HepG2 (cell line): ENCODE measurements around the gene SLC45A1. TPM values are rescaled to one million over a fixed set of nuclear protein-coding genes. Genes with fewer than 3 reads are reported as not detected.

Experiments
- BRCA1 ChIP-seq: sonication (generic); formaldehyde crosslinking; IDR thresholded peaks from 2 replicates; pipeline ENCODE4 v1.4.0; 2020; ENCODE audit warnings: missing genetic modification reagents
- ESRRA ChIP-seq: sonication (generic); formaldehyde crosslinking; IDR thresholded peaks from 2 replicates; pipeline ENCODE4 v1.5.1; 2020; ENCODE audit warnings: mild to moderate bottlenecking, low read depth, missing genetic modification reagents
- IKZF4 ChIP-seq: sonication (generic); formaldehyde crosslinking; IDR thresholded peaks from 2 replicates; pipeline ENCODE4 v1.5.1; 2020; ENCODE audit warnings: borderline replicate concordance, mild to moderate bottlenecking, low read depth, missing genetic modification reagents; ENCODE audit errors: not compliant biosample characterization
- KMT2A ChIP-seq: sonication (generic); formaldehyde crosslinking; IDR thresholded peaks from 2 replicates; pipeline ENCODE4 v1.4.0; 2020; ENCODE audit warnings: missing genetic modification reagents
- NCOA2 ChIP-seq: sonication (generic); formaldehyde crosslinking; IDR thresholded peaks from 2 replicates; pipeline ENCODE4 v1.8.0; 2022; ENCODE audit warnings: inconsistent platforms
- RARG ChIP-seq: sonication (generic); formaldehyde crosslinking; IDR thresholded peaks from 2 replicates; pipeline ENCODE4 v1.4.0; 2020; ENCODE audit warnings: low read depth, mild to moderate bottlenecking, missing genetic modification reagents
- TGIF2 ChIP-seq: IDR thresholded peaks from 2 replicates; pipeline ENCODE4 v1.6.1; 2016; ENCODE audit warnings: control low read depth, missing compliant biosample characterization
- ZBTB38 ChIP-seq: sonication (generic); formaldehyde crosslinking; IDR thresholded peaks from 2 replicates; pipeline ENCODE4 v1.5.1; 2020; ENCODE audit warnings: mild to moderate bottlenecking, missing genetic modification reagents
- ZMYM2 ChIP-seq: sonication (generic); formaldehyde crosslinking; IDR thresholded peaks from 2 replicates; pipeline ENCODE4 v1.8.0; 2022; ENCODE audit warnings: mild to moderate bottlenecking, missing genetic modification reagents
- ZNF142 ChIP-seq: sonication (generic); formaldehyde crosslinking; IDR thresholded peaks from 2 replicates; pipeline ENCODE4 v1.4.0; 2020; ENCODE audit warnings: missing genetic modification reagents
- ZNF20 ChIP-seq: sonication (generic); formaldehyde crosslinking; IDR thresholded peaks from 2 replicates; pipeline ENCODE4 v1.4.0; 2020; ENCODE audit warnings: mild to moderate bottlenecking, moderate library complexity, missing genetic modification reagents
- ZNF3 ChIP-seq: IDR thresholded peaks from 2 replicates; pipeline ENCODE4 v1.7.0; 2017; ENCODE audit warnings: inconsistent platforms
- ZNF382 ChIP-seq: sonication (generic); formaldehyde crosslinking; IDR thresholded peaks from 2 replicates; pipeline ENCODE4 v1.5.0; 2020; ENCODE audit warnings: missing genetic modification reagents, mild to moderate bottlenecking, borderline replicate concordance
- polyA plus RNA-seq, 8 experiments: library from polyadenylated mRNA; depleted of rRNA in 3 of 8; stranded (reverse) in 7 of 8; unstranded in 1 of 8; fragments of >200 nt; fragmentation: Illumina TruSeq in 4 of 8; extraction: Trizol in 4 of 8; gene quantifications; 2 replicates each; pipeline versions ENCODE4 v1.2.1 to v1.2.3, GENCODE V29; 2011 to 2016; ENCODE audit warnings: low read depth in 4 of 8, missing spikeins in 1 of 8, mixed read lengths in 1 of 8; ENCODE audit not compliant: insufficient read depth in 1 of 8
- total RNA-seq, 5 experiments: library from RNA; depleted of rRNA; stranded (reverse); fragments of >200 nt; fragmentation: Illumina TruSeq; extraction: Trizol; gene quantifications; 2 replicates each; pipeline ENCODE4 v1.2.3, GENCODE V29; 2016; ENCODE audit warnings: low read depth in 1 of 5
- TF ChIP-seq, protein P1 (sequence below): sonication (generic); formaldehyde crosslinking; IDR thresholded peaks from 2 replicates; pipeline ENCODE4 v1.4.0; 2020; ENCODE audit warnings: missing genetic modification reagents, borderline replicate concordance
- TF ChIP-seq, protein P2 (sequence below): sonication (generic); formaldehyde crosslinking; IDR thresholded peaks from 2 replicates; pipeline ENCODE4 v1.4.0; 2020; ENCODE audit warnings: mild to moderate bottlenecking, missing genetic modification reagents

Gene SLC45A1
- total and polyA plus RNA-seq, 2 of the 13 experiments (the other 11 are each of a cell fraction or from before 2014, with no cell fraction given): not detected

GRCh38 chr1:8347635-8348034 lies 29.7 kb downstream of the SLC45A1 start (continued):
- no peak for TF ChIP-seq ZNF142 (CRISPR knock-in tag)
- no peak for TF ChIP-seq BRCA1
- TF ChIP-seq KMT2A (CRISPR knock-in tag): no peak
- no peak for TF ChIP-seq ZNF20 (CRISPR knock-in tag)
- TF ChIP-seq RARG (CRISPR knock-in tag): no peak
- TF ChIP-seq, protein P1, sequence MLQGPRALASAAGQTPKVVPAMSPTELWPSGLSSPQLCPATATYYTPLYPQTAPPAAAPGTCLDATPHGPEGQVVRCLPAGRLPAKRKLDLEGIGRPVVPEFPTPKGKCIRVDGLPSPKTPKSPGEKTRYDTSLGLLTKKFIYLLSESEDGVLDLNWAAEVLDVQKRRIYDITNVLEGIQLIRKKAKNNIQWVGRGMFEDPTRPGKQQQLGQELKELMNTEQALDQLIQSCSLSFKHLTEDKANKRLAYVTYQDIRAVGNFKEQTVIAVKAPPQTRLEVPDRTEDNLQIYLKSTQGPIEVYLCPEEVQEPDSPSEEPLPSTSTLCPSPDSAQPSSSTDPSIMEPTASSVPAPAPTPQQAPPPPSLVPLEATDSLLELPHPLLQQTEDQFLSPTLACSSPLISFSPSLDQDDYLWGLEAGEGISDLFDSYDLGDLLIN: no peak
- peak; percentile 36; the same call in 1 of the 2 replicates for TF ChIP-seq TGIF2 (CRISPR knock-in tag)
- TF ChIP-seq, protein P2, sequence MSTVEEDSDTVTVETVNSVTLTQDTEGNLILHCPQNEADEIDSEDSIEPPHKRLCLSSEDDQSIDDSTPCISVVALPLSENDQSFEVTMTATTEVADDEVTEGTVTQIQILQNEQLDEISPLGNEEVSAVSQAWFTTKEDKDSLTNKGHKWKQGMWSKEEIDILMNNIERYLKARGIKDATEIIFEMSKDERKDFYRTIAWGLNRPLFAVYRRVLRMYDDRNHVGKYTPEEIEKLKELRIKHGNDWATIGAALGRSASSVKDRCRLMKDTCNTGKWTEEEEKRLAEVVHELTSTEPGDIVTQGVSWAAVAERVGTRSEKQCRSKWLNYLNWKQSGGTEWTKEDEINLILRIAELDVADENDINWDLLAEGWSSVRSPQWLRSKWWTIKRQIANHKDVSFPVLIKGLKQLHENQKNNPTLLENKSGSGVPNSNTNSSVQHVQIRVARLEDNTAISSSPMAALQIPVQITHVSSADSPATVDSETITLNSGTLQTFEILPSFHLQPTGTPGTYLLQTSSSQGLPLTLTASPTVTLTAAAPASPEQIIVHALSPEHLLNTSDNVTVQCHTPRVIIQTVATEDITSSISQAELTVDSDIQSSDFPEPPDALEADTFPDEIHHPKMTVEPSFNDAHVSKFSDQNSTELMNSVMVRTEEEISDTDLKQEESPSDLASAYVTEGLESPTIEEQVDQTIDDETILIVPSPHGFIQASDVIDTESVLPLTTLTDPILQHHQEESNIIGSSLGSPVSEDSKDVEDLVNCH (CRISPR knock-in tag): no peak
- TF ChIP-seq IKZF4 (CRISPR knock-in tag): no peak
- TF ChIP-seq ZBTB38 (CRISPR knock-in tag): peak; percentile 23; the same call in 1 of the 2 replicates
- TF ChIP-seq ZMYM2 (CRISPR knock-in tag): peak; percentile 74; the same call in 1 of the 2 replicates
- no peak for TF ChIP-seq ESRRA (CRISPR knock-in tag)
- TF ChIP-seq NCOA2: no peak
- no peak for TF ChIP-seq ZNF3 (CRISPR knock-in tag)
- TF ChIP-seq ZNF382: no peak
